AG10803 (cell line): ENCODE results near the gene GNAI3.

ENCODE experiments used
- DNase-seq: peaks from one replicate; pipeline ENCODE4 v3.0.0; 2010; ENCODE audit warnings: low read depth
- H3K4me3 ChIP-seq: 2 replicates; pipeline ENCODE4 v1.5.1; 2011; ENCODE audit warnings: mild to moderate bottlenecking, low read length, control low read depth
- CTCF ChIP-seq: conservative IDR thresholded peaks from 2 replicates; pipeline ENCODE4 v1.5.1; 2011; ENCODE audit warnings: mild to moderate bottlenecking, low read length, control low read depth, inconsistent platforms

GNAI3 gene

GRCh38 chr1:109661391-109661790, 113.0 kb downstream of the GNAI3 start:
- no peak overlapping the region for H3K4me3 ChIP-seq
- no peak for DNase-seq
- TF ChIP-seq CTCF, result no peak

- H3K4me3 ChIP-seq, result no peak overlapping the region
- no peak for TF ChIP-seq CTCF
- DNase-seq, result no peak
These were observed 116.3 kb downstream of the GNAI3 start for GRCh38 chr1:109664671-109665070.

GRCh38 chr1:109667452-109668122, 119.2 kb downstream of the GNAI3 start, which contains the start of gene GSTM2:
TSS of gene GSTM2 (plus strand) at chr1:109668057. CDS start at chr1:109668116, 59 bp downstream.
- peak within 1 kb of the TSS; percentile 68 for H3K4me3 ChIP-seq
- DNase-seq, result peak; percentile 81
- no peak for TF ChIP-seq CTCF
